ENCODE measurements around the gene XG.
"Not testable (repeated sequence)": the region's sequence is repeated elsewhere in the genome, so short reads cannot be mapped to it uniquely, and the experiment has no call there.

Gene XG

DNA sequence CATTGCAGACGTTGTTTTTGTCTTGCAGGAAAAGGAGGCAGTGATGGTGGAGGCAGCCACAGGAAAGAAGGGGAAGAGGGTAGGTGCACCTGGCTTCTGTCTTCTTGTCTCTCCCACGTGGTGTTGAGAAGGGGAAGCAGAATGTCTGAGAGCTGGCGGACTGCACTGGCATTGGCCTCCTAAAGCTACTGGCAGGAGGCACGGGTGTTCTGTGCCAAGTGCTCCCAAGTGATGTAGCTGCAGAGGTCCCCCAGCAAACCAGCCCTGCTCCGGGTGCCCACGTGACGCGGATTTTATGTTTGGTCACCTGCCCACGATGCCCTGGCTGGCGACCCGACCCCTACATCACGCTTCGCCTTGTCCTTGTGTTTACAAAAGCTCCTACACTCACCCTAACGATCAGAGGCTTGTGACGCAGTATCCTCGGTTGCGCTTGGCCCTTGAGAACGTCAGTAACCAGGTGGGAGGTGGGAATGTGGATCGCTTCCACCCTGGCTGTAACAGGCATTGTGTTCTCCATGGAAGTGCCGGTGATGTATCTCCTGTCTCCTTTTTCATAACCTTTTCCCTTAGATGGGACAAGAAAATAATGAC is 28.5 kb upstream of the XG start:
- Histone ChIP-seq H3K23ac (ENCODE audit: low read depth, low read length, poor library complexity) (no peak overlapping the region), H3K27ac (replicated peaks; ENCODE audit: low read length) (no peak overlapping the region), H3K9me3 (replicated peaks in 1 of 2; ENCODE audit: control insufficient read depth in 2 of 2, insufficient read depth in 1 of 2, low read depth in 1 of 2, low read length in 2 of 2) (peaks cover 2 to 8% of the 10 kb centered on the region in 2 donors), H3K36me3 (replicated peaks in 1 of 2; ENCODE audit: control insufficient read depth in 2 of 2, insufficient read depth in 2 of 2, low read length in 2 of 2) (peaks cover 44 to 95% of the 10 kb centered on the region in 2 donors), H4K8ac (ENCODE audit: low read depth, low read length) (no peak overlapping the region), H2BK12ac (ENCODE audit: low read length) (no peak overlapping the region), H2BK15ac (ENCODE audit: low read length) (no peak overlapping the region), H2BK5ac (ENCODE audit: low read length) (no peak overlapping the region), H3K79me1 (ENCODE audit: low read depth, low read length) (no peaks in the 10 kb centered on the region), H3K9ac (ENCODE audit: low read depth, low read length, poor library complexity) (no peak overlapping the region), H2BK120ac (ENCODE audit: low read depth, low read length) (no peak overlapping the region), H2AFZ (ENCODE audit: low read length) (no peak overlapping the region), H3K27me3 (ENCODE audit: control insufficient read depth in 3 of 3, insufficient read depth in 3 of 3, low read depth in 1 of 3, low read length in 3 of 3) (no peaks in the 10 kb centered on the region), H4K91ac (ENCODE audit: low read depth, low read length, poor library complexity) (no peak overlapping the region), H3K4ac (ENCODE audit: low read length) (no peak overlapping the region), H3K4me3 (ENCODE audit: low read length in 2 of 2) (peak overlapping the region in 1 of 2 donors; percentile 2), H3K14ac (ENCODE audit: low read length) (no peak overlapping the region), H2AK5ac (ENCODE audit: low read depth, low read length) (no peak overlapping the region), H3K4me2 (ENCODE audit: insufficient read depth, low read length, poor library complexity, severe bottlenecking) (no peak overlapping the region), H3K4me1 (ENCODE audit: control insufficient read depth in 2 of 2, insufficient read depth in 1 of 2, low read depth in 1 of 2, low read length in 2 of 2) (no peaks in the 10 kb centered on the region), H3K18ac (ENCODE audit: low read length) (no peak overlapping the region)
- WGBS, 2 donors (ENCODE audit: extremely low coverage in 2 of 2, insufficient read length in 2 of 2, insufficient replicate concordance in 1 of 2): no CpG with 5 or more reads among the region's 20 CpGs
- no peak for DNase-seq (ENCODE audit: low spot score)

DNA sequence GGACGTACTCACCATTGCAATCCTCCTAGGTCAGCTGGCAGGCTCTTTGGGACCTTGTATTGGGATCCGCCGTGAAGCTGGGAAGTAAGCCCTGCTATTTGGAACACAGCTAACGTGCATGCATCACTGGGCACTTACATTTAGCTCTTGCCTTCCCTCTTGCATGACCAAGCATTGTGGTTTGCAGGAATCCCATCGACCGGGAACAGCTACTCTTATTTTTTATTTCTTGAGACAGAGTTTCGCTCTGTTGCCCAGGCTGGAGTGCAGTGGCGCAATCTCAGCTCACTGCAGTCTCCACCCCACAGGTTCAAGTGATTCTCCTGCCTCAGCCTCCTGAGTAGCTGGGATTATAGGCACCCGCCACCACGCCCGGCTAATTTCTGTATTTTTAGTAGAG is 24.6 kb upstream of the XG start:
- H3K4ac ChIP-seq (ENCODE audit: low read length); H3K14ac ChIP-seq (ENCODE audit: low read length); H3K4me3 ChIP-seq (ENCODE audit: low read length in 2 of 2); H3K23ac ChIP-seq (ENCODE audit: low read depth, low read length, poor library complexity); H3K27ac ChIP-seq (replicated peaks; ENCODE audit: low read length); H3K9me3 ChIP-seq (replicated peaks in 1 of 2; ENCODE audit: control insufficient read depth in 2 of 2, insufficient read depth in 1 of 2, low read depth in 1 of 2, low read length in 2 of 2); H4K91ac ChIP-seq (ENCODE audit: low read depth, low read length, poor library complexity); H3K4me1 ChIP-seq (ENCODE audit: control insufficient read depth in 2 of 2, insufficient read depth in 1 of 2, low read depth in 1 of 2, low read length in 2 of 2); H3K79me1 ChIP-seq (ENCODE audit: low read depth, low read length); H2AFZ ChIP-seq (ENCODE audit: low read length); H2BK120ac ChIP-seq (ENCODE audit: low read depth, low read length); H3K4me2 ChIP-seq (ENCODE audit: insufficient read depth, low read length, poor library complexity, severe bottlenecking); H2AK5ac ChIP-seq (ENCODE audit: low read depth, low read length); H3K27me3 ChIP-seq (ENCODE audit: control insufficient read depth in 3 of 3, insufficient read depth in 3 of 3, low read depth in 1 of 3, low read length in 3 of 3); H2BK5ac ChIP-seq (ENCODE audit: low read length); DNase-seq (ENCODE audit: low spot score); H2BK12ac ChIP-seq (ENCODE audit: low read length); H3K9ac ChIP-seq (ENCODE audit: low read depth, low read length, poor library complexity); H2BK15ac ChIP-seq (ENCODE audit: low read length); H3K18ac ChIP-seq (ENCODE audit: low read length); H4K8ac ChIP-seq (ENCODE audit: low read depth, low read length): not testable (repeated sequence)
- peaks cover 37 to 79% of the 10 kb centered on the region in 2 donors for H3K36me3 ChIP-seq (replicated peaks in 1 of 2; ENCODE audit: control insufficient read depth in 2 of 2, insufficient read depth in 2 of 2, low read length in 2 of 2)
- no CpG with 5 or more reads among the region's 11 CpGs for WGBS, 2 donors (ENCODE audit: extremely low coverage in 2 of 2, insufficient read length in 2 of 2, insufficient replicate concordance in 1 of 2)

- Histone ChIP-seq H3K27me3 (ENCODE audit: control insufficient read depth in 3 of 3, insufficient read depth in 3 of 3, low read depth in 1 of 3, low read length in 3 of 3) (no peaks in the 10 kb centered on the region), H2AK5ac (ENCODE audit: low read depth, low read length) (no peak overlapping the region), H2BK5ac (ENCODE audit: low read length) (no peak overlapping the region), H3K9ac (ENCODE audit: low read depth, low read length, poor library complexity) (no peak overlapping the region), H3K27ac (replicated peaks; ENCODE audit: low read length) (no peak overlapping the region), H3K23ac (ENCODE audit: low read depth, low read length, poor library complexity) (no peak overlapping the region), H3K4ac (ENCODE audit: low read length) (no peak overlapping the region), H3K79me1 (ENCODE audit: low read depth, low read length) (no peaks in the 10 kb centered on the region), H2AFZ (ENCODE audit: low read length) (no peak overlapping the region), H3K4me2 (ENCODE audit: insufficient read depth, low read length, poor library complexity, severe bottlenecking) (no peak overlapping the region), H2BK12ac (ENCODE audit: low read length) (no peak overlapping the region), H3K18ac (ENCODE audit: low read length) (no peak overlapping the region), H4K8ac (ENCODE audit: low read depth, low read length) (no peak overlapping the region), H2BK15ac (ENCODE audit: low read length) (no peak overlapping the region), H3K4me3 (ENCODE audit: low read length in 2 of 2) (no peak overlapping the region), H3K9me3 (replicated peaks in 1 of 2; ENCODE audit: control insufficient read depth in 2 of 2, insufficient read depth in 1 of 2, low read depth in 1 of 2, low read length in 2 of 2) (peaks cover 7 to 25% of the 10 kb centered on the region in 2 donors), H3K4me1 (ENCODE audit: control insufficient read depth in 2 of 2, insufficient read depth in 1 of 2, low read depth in 1 of 2, low read length in 2 of 2) (no peaks in the 10 kb centered on the region), H2BK120ac (ENCODE audit: low read depth, low read length) (no peak overlapping the region), H3K36me3 (replicated peaks in 1 of 2; ENCODE audit: control insufficient read depth in 2 of 2, insufficient read depth in 2 of 2, low read length in 2 of 2) (peaks cover 20 to 66% of the 10 kb centered on the region in 2 donors), H3K14ac (ENCODE audit: low read length) (no peak overlapping the region), H4K91ac (ENCODE audit: low read depth, low read length, poor library complexity) (no peak overlapping the region)
- DNase-seq (ENCODE audit: low spot score): no peak
- WGBS, 2 donors (ENCODE audit: extremely low coverage in 2 of 2, insufficient read length in 2 of 2, insufficient replicate concordance in 1 of 2): no CpG with 5 or more reads among the region's 9 CpGs
Measured at GRCh38 chrX:2732076-2732475, 19.8 kb upstream of the XG start.

DNA sequence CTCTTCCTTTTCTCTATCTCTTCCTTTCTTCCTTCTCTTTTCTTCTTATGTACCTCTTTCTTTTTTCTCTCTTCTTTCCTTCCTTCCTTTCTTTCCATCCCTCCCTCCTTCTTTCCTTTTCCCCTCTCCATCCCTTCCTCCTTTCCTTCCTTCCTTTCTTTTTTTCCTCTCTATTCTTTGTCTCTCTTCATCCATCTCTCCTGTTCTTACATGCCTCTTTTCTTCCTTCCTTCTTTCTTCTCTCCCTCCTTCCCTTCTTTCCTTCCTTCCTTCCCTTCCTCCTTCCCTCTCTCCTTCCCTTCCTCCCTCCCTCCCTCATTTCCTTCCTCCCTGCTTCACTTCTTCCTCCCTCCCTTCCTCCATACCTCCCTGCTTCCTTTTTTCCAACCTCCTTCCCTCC is 19.2 kb upstream of the XG start:
- Histone ChIP-seq H3K4me2 (ENCODE audit: insufficient read depth, low read length, poor library complexity, severe bottlenecking) (no peak overlapping the region), H3K27ac (replicated peaks; ENCODE audit: low read length) (no peak overlapping the region), H2AK5ac (ENCODE audit: low read depth, low read length) (no peak overlapping the region), H4K8ac (ENCODE audit: low read depth, low read length) (no peak overlapping the region), H2AFZ (ENCODE audit: low read length) (no peak overlapping the region), H3K4ac (ENCODE audit: low read length) (no peak overlapping the region), H2BK15ac (ENCODE audit: low read length) (no peak overlapping the region), H3K9ac (ENCODE audit: low read depth, low read length, poor library complexity) (no peak overlapping the region), H4K91ac (ENCODE audit: low read depth, low read length, poor library complexity) (no peak overlapping the region), H2BK12ac (ENCODE audit: low read length) (no peak overlapping the region), H3K18ac (ENCODE audit: low read length) (no peak overlapping the region), H2BK5ac (ENCODE audit: low read length) (no peak overlapping the region), H3K79me1 (ENCODE audit: low read depth, low read length) (no peaks in the 10 kb centered on the region), H3K27me3 (ENCODE audit: control insufficient read depth in 3 of 3, insufficient read depth in 3 of 3, low read depth in 1 of 3, low read length in 3 of 3) (no peaks in the 10 kb centered on the region), H3K9me3 (replicated peaks in 1 of 2; ENCODE audit: control insufficient read depth in 2 of 2, insufficient read depth in 1 of 2, low read depth in 1 of 2, low read length in 2 of 2) (peaks cover 6 to 25% of the 10 kb centered on the region in 2 donors), H3K14ac (ENCODE audit: low read length) (no peak overlapping the region), H3K4me3 (ENCODE audit: low read length in 2 of 2) (no peak overlapping the region), H3K4me1 (ENCODE audit: control insufficient read depth in 2 of 2, insufficient read depth in 1 of 2, low read depth in 1 of 2, low read length in 2 of 2) (no peaks in the 10 kb centered on the region), H3K23ac (ENCODE audit: low read depth, low read length, poor library complexity) (no peak overlapping the region), H2BK120ac (ENCODE audit: low read depth, low read length) (no peak overlapping the region), H3K36me3 (replicated peaks in 1 of 2; ENCODE audit: control insufficient read depth in 2 of 2, insufficient read depth in 2 of 2, low read length in 2 of 2) (peaks cover 18 to 62% of the 10 kb centered on the region in 2 donors)
- no peak for DNase-seq (ENCODE audit: low spot score)
